HEK293 (cell line): ENCODE measurements around the gene DNAJB1.

Experiments
- AEBP2 ChIP-seq: fragments of 450-650 bp; formaldehyde crosslinking; IDR thresholded peaks from 2 replicates; pipeline ENCODE4 v1.5.1; 2016; ENCODE audit warnings: missing biosample characterization, missing genetic modification characterization, borderline replicate concordance
- GLIS2 ChIP-seq: fragments of 450-650 bp; formaldehyde crosslinking; IDR thresholded peaks from 2 replicates; pipeline ENCODE4 v1.5.1; 2016; ENCODE audit warnings: missing biosample characterization, missing genetic modification characterization
- HOXA7 ChIP-seq: sonication (generic); formaldehyde crosslinking; IDR thresholded peaks from 2 replicates; pipeline ENCODE4 v1.8.1; 2022; ENCODE audit warnings: missing genetic modification reagents, borderline replicate concordance
- PRDM1 ChIP-seq: fragments of 450-650 bp; formaldehyde crosslinking; IDR thresholded peaks from 2 replicates; pipeline ENCODE4; 2016; ENCODE audit warnings: missing biosample characterization, missing genetic modification characterization
- WT1 ChIP-seq: fragments of 450-650 bp; formaldehyde crosslinking; IDR thresholded peaks from 2 replicates; pipeline ENCODE4 v1.5.1; 2016; ENCODE audit warnings: missing biosample characterization, missing genetic modification characterization
- YY1 ChIP-seq: fragments of 450-650 bp; formaldehyde crosslinking; IDR thresholded peaks from 2 replicates; pipeline ENCODE4 v1.5.1; 2018; ENCODE audit warnings: missing biosample characterization, missing genetic modification characterization
- ZBTB10 ChIP-seq: fragments of 450-650 bp; formaldehyde crosslinking; IDR thresholded peaks from 2 replicates; pipeline ENCODE4 v1.5.1; 2016; ENCODE audit warnings: missing biosample characterization, missing genetic modification characterization
- ZFP41 ChIP-seq: fragments of 450-650 bp; formaldehyde crosslinking; IDR thresholded peaks from 2 replicates; pipeline ENCODE4 v1.5.1; 2016; ENCODE audit warnings: missing biosample characterization, missing genetic modification characterization, borderline replicate concordance
- ZNF10 ChIP-seq: fragments of 450-650 bp; formaldehyde crosslinking; IDR thresholded peaks from 2 replicates; pipeline ENCODE4 v1.5.1; 2017; ENCODE audit warnings: missing biosample characterization, missing genetic modification characterization
- ZNF114 ChIP-seq: fragments of 450-650 bp; formaldehyde crosslinking; IDR thresholded peaks from 2 replicates; pipeline ENCODE4 v1.5.0; 2017; ENCODE audit warnings: missing biosample characterization, missing genetic modification characterization
- ZNF274 ChIP-seq, 2 experiments: fragments of 200-500 bp in 1 of 2; fragments of 450-650 bp in 1 of 2; sonication (Bioruptor generic) in 1 of 2; formaldehyde crosslinking in 1 of 2; IDR thresholded peaks; 2 replicates each; pipeline versions ENCODE4 v1.5.1 to v1.6.1; 2014 to 2016; ENCODE audit warnings: borderline replicate concordance in 1 of 2, inconsistent platforms in 1 of 2, low read length in 1 of 2, missing biosample characterization in 1 of 2, missing genetic modification characterization in 1 of 2
- ZNF280D ChIP-seq: fragments of 450-650 bp; formaldehyde crosslinking; IDR thresholded peaks from 2 replicates; pipeline ENCODE4 v1.5.1; 2016; ENCODE audit warnings: missing biosample characterization, missing genetic modification characterization
- ZNF354C ChIP-seq: fragments of 450-650 bp; formaldehyde crosslinking; IDR thresholded peaks from 2 replicates; pipeline ENCODE4 v1.5.1; 2016; ENCODE audit warnings: missing biosample characterization, missing genetic modification characterization, low read depth, borderline replicate concordance
- ZNF366 ChIP-seq: fragments of 450-650 bp; formaldehyde crosslinking; conservative IDR thresholded peaks from 2 replicates; pipeline ENCODE4 v1.5.1; 2016; ENCODE audit warnings: missing biosample characterization, missing genetic modification characterization
- ZNF426 ChIP-seq: fragments of 450-650 bp; formaldehyde crosslinking; IDR thresholded peaks from 2 replicates; pipeline ENCODE4 v1.5.1; 2017; ENCODE audit warnings: missing biosample characterization, missing genetic modification characterization, mild to moderate bottlenecking, inconsistent platforms, moderate library complexity
- ZNF48 ChIP-seq: fragments of 450-650 bp; formaldehyde crosslinking; IDR thresholded peaks from 2 replicates; pipeline ENCODE4 v1.5.1; 2016; ENCODE audit warnings: missing biosample characterization, missing genetic modification characterization
- ZNF544 ChIP-seq: fragments of 450-650 bp; formaldehyde crosslinking; IDR thresholded peaks from 2 replicates; pipeline ENCODE4 v1.5.0; 2017; ENCODE audit warnings: missing biosample characterization, missing genetic modification characterization
- ZNF555 ChIP-seq: fragments of 450-650 bp; formaldehyde crosslinking; conservative IDR thresholded peaks from 2 replicates; pipeline ENCODE4 v1.5.1; 2017; ENCODE audit warnings: missing biosample characterization, mild to moderate bottlenecking, missing genetic modification characterization, inconsistent platforms
- ZNF561 ChIP-seq: fragments of 450-650 bp; IDR thresholded peaks from 2 replicates; pipeline ENCODE4 v1.5.1; 2018; ENCODE audit warnings: missing biosample characterization, missing genetic modification characterization, borderline replicate concordance
- ZNF624 ChIP-seq: fragments of 450-650 bp; formaldehyde crosslinking; IDR thresholded peaks from 2 replicates; pipeline ENCODE4 v1.5.1; 2017; ENCODE audit warnings: missing biosample characterization, missing genetic modification characterization
- ZNF658 ChIP-seq: fragments of 450-650 bp; formaldehyde crosslinking; IDR thresholded peaks from 2 replicates; pipeline ENCODE4; 2016; ENCODE audit warnings: missing biosample characterization, missing genetic modification characterization
- ZNF776 ChIP-seq: fragments of 450-650 bp; formaldehyde crosslinking; IDR thresholded peaks from 2 replicates; pipeline ENCODE4 v1.5.0; 2017; ENCODE audit warnings: missing biosample characterization, missing genetic modification characterization, borderline replicate concordance
- ZNF777 ChIP-seq: fragments of 450-650 bp; formaldehyde crosslinking; IDR thresholded peaks from 2 replicates; pipeline ENCODE4 v1.5.1; 2017; ENCODE audit warnings: missing biosample characterization, missing genetic modification characterization, borderline replicate concordance
- ZSCAN5A ChIP-seq: fragments of 450-650 bp; formaldehyde crosslinking; IDR thresholded peaks from 2 replicates; pipeline ENCODE4 v1.5.1; 2016; ENCODE audit warnings: missing biosample characterization, missing genetic modification characterization
- TF ChIP-seq, protein P1 (sequence below): fragments of 450-650 bp; formaldehyde crosslinking; IDR thresholded peaks from 2 replicates; pipeline ENCODE4 v1.5.1; 2016; ENCODE audit warnings: missing biosample characterization, missing genetic modification characterization, borderline replicate concordance
- TF ChIP-seq, protein P2 (sequence below): fragments of 450-650 bp; formaldehyde crosslinking; IDR thresholded peaks from 2 replicates; pipeline ENCODE4 v1.5.1; 2016; ENCODE audit warnings: missing biosample characterization, missing genetic modification characterization

The DNAJB1 gene

DNA sequence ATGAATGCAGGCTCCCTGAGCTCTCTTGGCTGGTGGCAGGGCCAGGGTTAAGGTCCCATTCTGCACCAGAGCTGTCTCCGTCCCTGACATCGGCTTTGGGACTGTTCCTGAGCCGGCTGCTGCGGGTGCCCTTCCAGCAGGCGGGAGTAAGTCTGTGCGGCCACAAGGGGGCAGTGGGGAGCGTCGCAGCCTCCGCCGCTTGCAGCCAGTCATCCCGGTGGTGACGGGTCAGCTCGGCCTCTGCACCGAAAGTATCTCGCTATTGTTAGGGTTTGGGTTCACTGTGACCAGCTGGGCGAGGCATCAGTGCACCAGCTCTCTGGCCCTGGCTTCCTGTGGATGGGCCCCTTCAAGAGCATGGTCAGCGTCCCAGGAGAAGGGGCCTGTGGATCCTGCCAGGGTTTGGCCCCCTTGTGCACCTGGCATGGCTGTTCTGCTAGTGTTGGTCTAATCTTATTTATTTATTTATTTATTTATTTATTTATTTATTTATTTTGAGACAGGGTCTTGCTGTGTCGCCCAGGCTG lies 38.5 kb upstream of the DNAJB1 start (continued):
- TF ChIP-seq ZNF280D (tag by site-specific recombination) (no peak), ZNF777 (tag by site-specific recombination) (no peak), ZNF555 (tag by site-specific recombination) (no peak; the same call in 1 of the 2 replicates), ZNF366 (tag by site-specific recombination) (no peak), ZNF544 (tag by site-specific recombination) (no peak), AEBP2 (no peak), PRDM1 (tag by site-specific recombination) (no peak), ZNF658 (no peak), ZNF274 (IDR thresholded peaks at IDR 0.05; ENCODE audit: low read length) (no peak), ZNF274 (tag by site-specific recombination; IDR thresholded peaks at IDR 0.05; ENCODE audit: borderline replicate concordance) (no peak), ZNF48 (tag by site-specific recombination) (no peak), YY1 (tag by site-specific recombination) (no peak), ZNF624 (tag by site-specific recombination) (no peak), HOXA7 (CRISPR knock-in tag) (no peak), ZNF10 (tag by site-specific recombination) (no peak), ZSCAN5A (tag by site-specific recombination) (no peak), ZFP41 (tag by site-specific recombination) (no peak), WT1 (tag by site-specific recombination) (no peak), ZNF426 (tag by site-specific recombination) (peak; percentile 82), ZNF114 (no peak), GLIS2 (tag by site-specific recombination) (no peak), ZNF776 (tag by site-specific recombination) (no peak), ZNF561 (no peak), ZNF354C (no peak), ZBTB10 (no peak)
- TF ChIP-seq, protein P1, sequence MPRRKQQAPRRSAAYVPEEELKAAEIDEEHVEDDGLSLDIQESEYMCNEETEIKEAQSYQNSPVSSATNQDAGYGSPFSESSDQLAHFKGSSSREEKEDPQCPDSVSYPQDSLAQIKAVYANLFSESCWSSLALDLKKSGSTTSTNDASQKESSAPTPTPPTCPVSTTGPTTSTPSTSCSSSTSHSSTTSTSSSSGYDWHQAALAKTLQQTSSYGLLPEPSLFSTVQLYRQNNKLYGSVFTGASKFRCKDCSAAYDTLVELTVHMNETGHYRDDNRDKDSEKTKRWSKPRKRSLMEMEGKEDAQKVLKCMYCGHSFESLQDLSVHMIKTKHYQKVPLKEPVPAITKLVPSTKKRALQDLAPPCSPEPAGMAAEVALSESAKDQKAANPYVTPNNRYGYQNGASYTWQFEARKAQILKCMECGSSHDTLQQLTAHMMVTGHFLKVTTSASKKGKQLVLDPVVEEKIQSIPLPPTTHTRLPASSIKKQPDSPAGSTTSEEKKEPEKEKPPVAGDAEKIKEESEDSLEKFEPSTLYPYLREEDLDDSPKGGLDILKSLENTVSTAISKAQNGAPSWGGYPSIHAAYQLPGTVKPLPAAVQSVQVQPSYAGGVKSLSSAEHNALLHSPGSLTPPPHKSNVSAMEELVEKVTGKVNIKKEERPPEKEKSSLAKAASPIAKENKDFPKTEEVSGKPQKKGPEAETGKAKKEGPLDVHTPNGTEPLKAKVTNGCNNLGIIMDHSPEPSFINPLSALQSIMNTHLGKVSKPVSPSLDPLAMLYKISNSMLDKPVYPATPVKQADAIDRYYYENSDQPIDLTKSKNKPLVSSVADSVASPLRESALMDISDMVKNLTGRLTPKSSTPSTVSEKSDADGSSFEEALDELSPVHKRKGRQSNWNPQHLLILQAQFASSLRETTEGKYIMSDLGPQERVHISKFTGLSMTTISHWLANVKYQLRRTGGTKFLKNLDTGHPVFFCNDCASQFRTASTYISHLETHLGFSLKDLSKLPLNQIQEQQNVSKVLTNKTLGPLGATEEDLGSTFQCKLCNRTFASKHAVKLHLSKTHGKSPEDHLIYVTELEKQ, result no peak; the same call in 1 of the 2 replicates
- TF ChIP-seq, protein P2, sequence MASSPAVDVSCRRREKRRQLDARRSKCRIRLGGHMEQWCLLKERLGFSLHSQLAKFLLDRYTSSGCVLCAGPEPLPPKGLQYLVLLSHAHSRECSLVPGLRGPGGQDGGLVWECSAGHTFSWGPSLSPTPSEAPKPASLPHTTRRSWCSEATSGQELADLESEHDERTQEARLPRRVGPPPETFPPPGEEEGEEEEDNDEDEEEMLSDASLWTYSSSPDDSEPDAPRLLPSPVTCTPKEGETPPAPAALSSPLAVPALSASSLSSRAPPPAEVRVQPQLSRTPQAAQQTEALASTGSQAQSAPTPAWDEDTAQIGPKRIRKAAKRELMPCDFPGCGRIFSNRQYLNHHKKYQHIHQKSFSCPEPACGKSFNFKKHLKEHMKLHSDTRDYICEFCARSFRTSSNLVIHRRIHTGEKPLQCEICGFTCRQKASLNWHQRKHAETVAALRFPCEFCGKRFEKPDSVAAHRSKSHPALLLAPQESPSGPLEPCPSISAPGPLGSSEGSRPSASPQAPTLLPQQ, result 0 out of 2 replicates have a peak, but pooled peaks have one; percentile 22
